Panc1 (cell line): ENCODE results near the gene CGNL1. TPM values are rescaled to one million over a fixed set of nuclear protein-coding genes. Genes with fewer than 3 reads are reported as not detected.

ENCODE experiments used
- ATAC-seq: fragments of 200-7000 bp; cut with Tn5 transposase; 2 replicates; pipeline ENCODE4 v1.9.1; 2020; ENCODE audit warnings: mild to moderate bottlenecking, moderate library complexity
- BruUV-seq: library from RNA; stranded (reverse); fragments of 400-500 nt; replicated peaks from 2 replicates; lab custom pipeline; 2021; lab: Mats Ljungman, UMichigan
- CTCF ChIA-PET: fragments of 300-600 bp; sonication (Branson Sonifier 250); formaldehyde crosslinking; loops from one replicate; lab custom pipeline; 2022; ENCODE audit warnings: antibody characterized with exemption; lab: Charles Lee
- POLR2A ChIA-PET: fragments of 300-600 bp; sonication (Branson Sonifier 250); formaldehyde crosslinking; loops from one replicate; lab custom pipeline; 2022; ENCODE audit warnings: antibody characterized with exemption; lab: Charles Lee
- DNase-seq: peaks from one replicate; pipeline ENCODE4 v3.0.0-alpha.2; 2010; ENCODE audit warnings: low read depth, low spot score
- H3K27ac ChIP-seq: 2 replicates; pipeline ENCODE4 v1.5.1; 2011; ENCODE audit warnings: mild to moderate bottlenecking, low read length, inconsistent platforms
- H3K27me3 ChIP-seq: fragments of 200-500 bp; sonication (Bioruptor generic); 2 replicates; pipeline ENCODE4 v1.6.0; 2014; ENCODE audit warnings: low read length, inconsistent platforms; ENCODE audit not compliant: control insufficient read depth, insufficient read depth
- H3K36me3 ChIP-seq: fragments of 200-500 bp; sonication (Bioruptor generic); 2 replicates; pipeline ENCODE4 v1.5.1; 2014; ENCODE audit warnings: inconsistent platforms, mild to moderate bottlenecking, low read length, moderate library complexity; ENCODE audit not compliant: control insufficient read depth, insufficient read depth
- H3K4me1 ChIP-seq: 2 replicates; pipeline ENCODE4 v1.5.1; 2011; ENCODE audit warnings: inconsistent platforms, mild to moderate bottlenecking, low read length, moderate library complexity; ENCODE audit not compliant: control insufficient read depth, insufficient read depth
- H3K4me3 ChIP-seq, 2 experiments: 2 replicates each; pipeline ENCODE4 v1.5.1; 2011 to 2012; ENCODE audit warnings: low read depth in 2 of 2, low read length in 2 of 2, mild to moderate bottlenecking in 2 of 2, inconsistent platforms in 1 of 2, moderate library complexity in 1 of 2
- H3K9me3 ChIP-seq: fragments of 200-500 bp; sonication (Bioruptor generic); 2 replicates; pipeline ENCODE4 v1.5.1; 2014; ENCODE audit warnings: low read depth, mild to moderate bottlenecking, inconsistent platforms, low read length, moderate library complexity; ENCODE audit not compliant: control insufficient read depth, insufficient read depth
- CTCF ChIP-seq: fragments of 450-650 bp; IDR thresholded peaks from 2 replicates; pipeline ENCODE4 v1.5.1; 2017; ENCODE audit warnings: mild to moderate bottlenecking
- POLR2AphosphoS5 ChIP-seq: IDR thresholded peaks from 2 replicates; pipeline ENCODE4 v1.6.1; 2012; ENCODE audit warnings: mild to moderate bottlenecking, low read depth, low read length, moderate library complexity
- REST ChIP-seq, 2 experiments: IDR thresholded peaks; 2 replicates each; pipeline ENCODE4 v1.6.1; 2011 to 2012; ENCODE audit warnings: low read depth in 2 of 2, control low read depth in 1 of 2, low read length in 1 of 2, mild to moderate bottlenecking in 1 of 2, moderate library complexity in 1 of 2; ENCODE audit not compliant: insufficient read depth in 1 of 2
- SIN3A ChIP-seq: IDR thresholded peaks from 2 replicates; pipeline ENCODE4 v1.6.1; 2012; ENCODE audit warnings: low read depth, mild to moderate bottlenecking, low read length, moderate library complexity, borderline replicate concordance; ENCODE audit not compliant: insufficient read depth
- TCF7L2 ChIP-seq: IDR thresholded peaks from 2 replicates; pipeline ENCODE4 v1.6.1; 2011; ENCODE audit warnings: mild to moderate bottlenecking, low read depth, low read length, inconsistent platforms
- in situ Hi-C: cut with HindIII; loops from 2 replicates; pipeline ENCODE4 v1.10.0; 2016; ENCODE audit warnings: low sequenced_read_pairs, low pct_unique_long_range_greater_than_20kb
- intact Hi-C: fragments of 100-400 bp; cut with micrococcal nuclease; formaldehyde crosslinking; loops from one replicate; pipeline ENCODE4 v1.10.0; 2022; ENCODE audit not compliant: unreplicated experiment
- total RNA-seq: library from RNA; stranded (reverse); gene quantifications from one replicate; pipeline ENCODE4 v1.2.1, GENCODE V29; 2021; ENCODE audit not compliant: unreplicated experiment

CGNL1 gene
- total RNA-seq, 1 experiment from 2014 or later = 3.5 TPM

- Histone ChIP-seq H3K27me3 (no peaks in the 10 kb centered on the region), H3K27ac (no peak overlapping the region), H3K4me3 (no peak overlapping the region), H3K4me1 (no peaks in the 10 kb centered on the region; the same call in 1 of the 2 replicates), H3K36me3 (no peaks in the 10 kb centered on the region), H3K9me3 (no peaks in the 10 kb centered on the region)
- BruUV-seq = no TSS peak
- DNase-seq (no peak), ATAC-seq (no peak)
- ChIA-PET CTCF (no interaction called here), POLR2A (no interaction called here)
- TF ChIP-seq SIN3A (no peak), TCF7L2 (no peak), POLR2AphosphoS5 (no peak), REST (IDR thresholded peaks at IDR 0.05; ENCODE audit: insufficient read depth in 1 of 2, low read depth in 2 of 2, low read length in 1 of 2) (no peak), CTCF (no peak)
- intact Hi-C loops = no loop called here
- in situ Hi-C loops = no loop called here
These were observed 181.5 kb downstream of the CGNL1 start for GRCh38 chr15:57557810-57558209.

GRCh38 chr15:57559875-57560274, 183.6 kb downstream of the CGNL1 start:
- TF ChIP-seq CTCF (peak; percentile 93), POLR2AphosphoS5 (no peak)
- no TSS peak for BruUV-seq
- DNase-seq (peak; percentile 45), ATAC-seq (peak; percentile 76)
- CTCF ChIA-PET = interaction anchor here (0.5 to 1.4 kb wide), 6 partner anchors 9 to 197 kb away, joined by 3 to 10 read pairs (median 4); no protein-coding TSS in a partner anchor
- in situ Hi-C loops (no loop called here), intact Hi-C loops (loop anchor here (5.0 to 10.0 kb wide), 2 partner anchors 302 to 625 kb away; no protein-coding TSS in a partner anchor)
- Histone ChIP-seq H3K27ac (no peak overlapping the region), H3K9me3 (no peaks in the 10 kb centered on the region), H3K36me3 (no peaks in the 10 kb centered on the region), H3K27me3 (no peaks in the 10 kb centered on the region), H3K4me1 (no peaks in the 10 kb centered on the region), H3K4me3 (no peak overlapping the region)
- POLR2A ChIA-PET = interaction anchor here (0.5 kb wide), 1 partner anchor 186 kb away, joined by 5 read pairs; no protein-coding TSS in a partner anchor
